ENCODE measurements around the gene SPAG16.

DNA sequence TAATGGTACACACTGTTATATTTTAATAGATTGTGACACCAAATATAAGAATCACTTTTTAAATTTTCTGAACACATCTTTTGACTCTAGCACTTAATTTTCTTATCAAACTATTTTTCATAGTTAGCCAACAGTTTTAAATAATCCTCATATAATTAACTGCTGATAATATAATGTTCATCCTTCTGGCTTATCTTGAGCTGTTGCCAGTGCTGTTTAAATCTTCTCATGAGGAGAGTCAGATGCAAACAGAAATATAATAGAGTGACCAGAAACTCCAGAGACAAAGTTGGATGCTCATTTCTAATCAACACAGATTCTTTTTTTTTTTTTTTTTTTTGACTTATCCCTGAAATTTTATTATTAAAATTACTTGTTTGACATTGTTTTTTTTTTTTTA, 282.6 kb downstream of the SPAG16 start:
- TF ChIP-seq, protein P1, sequence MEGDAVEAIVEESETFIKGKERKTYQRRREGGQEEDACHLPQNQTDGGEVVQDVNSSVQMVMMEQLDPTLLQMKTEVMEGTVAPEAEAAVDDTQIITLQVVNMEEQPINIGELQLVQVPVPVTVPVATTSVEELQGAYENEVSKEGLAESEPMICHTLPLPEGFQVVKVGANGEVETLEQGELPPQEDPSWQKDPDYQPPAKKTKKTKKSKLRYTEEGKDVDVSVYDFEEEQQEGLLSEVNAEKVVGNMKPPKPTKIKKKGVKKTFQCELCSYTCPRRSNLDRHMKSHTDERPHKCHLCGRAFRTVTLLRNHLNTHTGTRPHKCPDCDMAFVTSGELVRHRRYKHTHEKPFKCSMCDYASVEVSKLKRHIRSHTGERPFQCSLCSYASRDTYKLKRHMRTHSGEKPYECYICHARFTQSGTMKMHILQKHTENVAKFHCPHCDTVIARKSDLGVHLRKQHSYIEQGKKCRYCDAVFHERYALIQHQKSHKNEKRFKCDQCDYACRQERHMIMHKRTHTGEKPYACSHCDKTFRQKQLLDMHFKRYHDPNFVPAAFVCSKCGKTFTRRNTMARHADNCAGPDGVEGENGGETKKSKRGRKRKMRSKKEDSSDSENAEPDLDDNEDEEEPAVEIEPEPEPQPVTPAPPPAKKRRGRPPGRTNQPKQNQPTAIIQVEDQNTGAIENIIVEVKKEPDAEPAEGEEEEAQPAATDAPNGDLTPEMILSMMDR (IDR thresholded peaks at IDR 0.05): no peak
- no peak for TF ChIP-seq POLR2A (IDR thresholded peaks at IDR 0.05)

All from testis (tissue), 2 donors.